Gastrocnemius medialis (tissue), 4 donors: ENCODE results near the gene AXIN1. TPM values are rescaled to one million over a fixed set of nuclear protein-coding genes. Genes with fewer than 3 reads are reported as not detected.
"Not testable (repeated sequence)": the region's sequence is repeated elsewhere in the genome, so short reads cannot be mapped to it uniquely, and the experiment has no call there.

Experiments
- ATAC-seq, 2 donors: fragments of 150-250 bp; one replicate each; pipeline ENCODE4 v1.9.1; 2016
- DNase-seq, 2 donors: peaks; one replicate each; pipeline ENCODE4 v3.0.0-alpha.2; 2019
- H3K27ac ChIP-seq, 4 donors: fragments of 200-600 bp; sonication (generic); 1 replicate in 1 of 4; 2 replicates in 3 of 4; pipeline ENCODE4 v1.5.1; 2016 to 2018; ENCODE audit warnings: mild to moderate bottlenecking in 2 of 4, moderate library complexity in 1 of 4
- H3K27me3 ChIP-seq, 3 donors: fragments of 200-600 bp; sonication (generic) in 2 of 3; 1 replicate in 1 of 3; 2 replicates in 2 of 3; pipeline versions ENCODE4 v1.5.1 to v1.6.0; 2016 to 2019; ENCODE audit warnings: mild to moderate bottlenecking in 1 of 3, moderate library complexity in 1 of 3
- H3K36me3 ChIP-seq, 2 donors: fragments of 200-600 bp; sonication (generic) in 1 of 2; one replicate each; pipeline ENCODE4 v1.5.1; 2017 to 2018
- H3K4me1 ChIP-seq, 2 donors: fragments of 200-600 bp; sonication (generic) in 1 of 2; one replicate each; pipeline ENCODE4 v1.5.1; 2016 to 2017; ENCODE audit warnings: mild to moderate bottlenecking in 2 of 2
- H3K4me3 ChIP-seq, 4 donors: fragments of 200-600 bp; sonication (generic) in 3 of 4; 1 replicate in 1 of 4; 2 replicates in 3 of 4; pipeline ENCODE4 v1.5.1; 2016 to 2019; ENCODE audit warnings: mild to moderate bottlenecking in 2 of 4
- H3K9me3 ChIP-seq, 3 donors: fragments of 200-600 bp; sonication (generic) in 2 of 3; 1 replicate in 1 of 3; 2 replicates in 2 of 3; pipeline ENCODE4 v1.5.1; 2016 to 2019
- CTCF ChIP-seq, 5 experiments: fragments of 450-650 bp in 3 of 5; fragments of 200-600 bp in 2 of 5; sonication (generic) in 2 of 5; IDR thresholded peaks in 4 of 5; conservative IDR thresholded peaks in 1 of 5; 1 replicate in 4 of 5; 2 replicates in 1 of 5; pipeline ENCODE4 v1.5.1; 2016 to 2019; ENCODE audit warnings: antibody characterized with exemption in 5 of 5, mild to moderate bottlenecking in 3 of 5, moderate library complexity in 3 of 5
- POLR2A ChIP-seq, 2 donors: fragments of 450-650 bp; IDR thresholded peaks; one replicate each; pipeline ENCODE4 v1.6.1; 2017; ENCODE audit warnings: antibody characterized with exemption in 2 of 2, mild to moderate bottlenecking in 2 of 2, moderate library complexity in 2 of 2
- in situ Hi-C, 4 donors: fragments of 200-750 bp; cut with MboI; loops; one replicate each; pipeline versions ENCODE4 v1.15.0 to v1.8.0; 2017; ENCODE audit warnings: low sequenced_read_pairs in 4 of 4
- intact Hi-C: fragments of 100-400 bp; cut with DNase I; formaldehyde crosslinking; loops from one replicate; pipeline ENCODE4 v1.15.1; 2023; ENCODE audit warnings: low total_unique reads
- total RNA-seq, 4 donors: library from RNA; depleted of rRNA; stranded (reverse); fragments of >200 nt; gene quantifications; one replicate each; pipeline versions ENCODE4 v1.1.0 to v1.2.3, GENCODE V29; 2016

Gene AXIN1
- total RNA-seq, 4 donors from 2014 or later, result 27.1 to 41.9 (median 32.7) TPM

GRCh38 chr16:260326-260725 lies 92.2 kb downstream of the AXIN1 start:
- intact Hi-C loops (no loop called here), in situ Hi-C loops (no loop called here)
- no peak for TF ChIP-seq POLR2A (IDR thresholded peaks at IDR 0.05)
- no peak for TF ChIP-seq CTCF (IDR thresholded peaks at IDR 0.05 in 4 of 5, conservative IDR thresholded peaks at IDR 0.05 in 1 of 5)
- DNase-seq (no peak), ATAC-seq (no peak)
- no peaks in the 10 kb centered on the region for H3K4me1 ChIP-seq
- no peaks in the 10 kb centered on the region for H3K9me3 ChIP-seq
- no peaks in the 10 kb centered on the region for H3K27me3 ChIP-seq
- peaks cover 0 to 83% of the 10 kb centered on the region in 2 donors for H3K36me3 ChIP-seq
- H3K27ac ChIP-seq, result no peak overlapping the region
- no peak overlapping the region for H3K4me3 ChIP-seq

GRCh38 chr16:259814-260253 lies 92.7 kb downstream of the AXIN1 start:
- Histone ChIP-seq H3K27me3 (no peaks in the 10 kb centered on the region), H3K27ac (no peak overlapping the region), H3K4me3 (no peak overlapping the region), H3K36me3 (peaks cover 0 to 85% of the 10 kb centered on the region in 2 donors), H3K9me3 (no peaks in the 10 kb centered on the region), H3K4me1 (no peaks in the 10 kb centered on the region)
- in situ Hi-C loops (no loop called here), intact Hi-C loops (no loop called here)
- TF ChIP-seq CTCF (IDR thresholded peaks at IDR 0.05 in 4 of 5, conservative IDR thresholded peaks at IDR 0.05 in 1 of 5), result no peak
- no peak for TF ChIP-seq POLR2A (IDR thresholded peaks at IDR 0.05)
- ATAC-seq (no peak), DNase-seq (no peak)

GRCh38 chr16:259226-259625 lies 93.3 kb downstream of the AXIN1 start:
- Histone ChIP-seq H3K4me3 (no peak overlapping the region), H3K4me1 (no peaks in the 10 kb centered on the region), H3K27ac (no peak overlapping the region), H3K9me3 (no peaks in the 10 kb centered on the region), H3K27me3 (no peaks in the 10 kb centered on the region), H3K36me3 (peaks cover 0 to 85% of the 10 kb centered on the region in 2 donors)
- TF ChIP-seq POLR2A (IDR thresholded peaks at IDR 0.05), result no peak
- TF ChIP-seq CTCF (IDR thresholded peaks at IDR 0.05 in 4 of 5, conservative IDR thresholded peaks at IDR 0.05 in 1 of 5), result no peak
- no peak for ATAC-seq
- DNase-seq, result no peak
- intact Hi-C loops, result no loop called here
- in situ Hi-C loops, result no loop called here

- H3K27me3 ChIP-seq, in situ Hi-C loops: not testable (repeated sequence)
These were observed 94.4 kb downstream of the AXIN1 start for GRCh38 chr16:258091-258490.

GRCh38 chr16:255183-255582 lies 97.3 kb downstream of the AXIN1 start:
- TF ChIP-seq CTCF (IDR thresholded peaks at IDR 0.05 in 4 of 5, conservative IDR thresholded peaks at IDR 0.05 in 1 of 5) (no peak), POLR2A (IDR thresholded peaks at IDR 0.05) (no peak)
- H3K9me3 ChIP-seq, result no peaks in the 10 kb centered on the region
- H3K4me3 ChIP-seq, result no peak overlapping the region
- intact Hi-C loops, result no loop called here
- no peak for DNase-seq
- H3K27ac ChIP-seq, result no peak overlapping the region
- H3K36me3 ChIP-seq, result peaks cover 0 to 73% of the 10 kb centered on the region in 2 donors
- no peaks in the 10 kb centered on the region for H3K27me3 ChIP-seq
- in situ Hi-C loops, result no loop called here
- ATAC-seq, result no peak
- H3K4me1 ChIP-seq, result no peaks in the 10 kb centered on the region

More at GRCh38 chr16:258091-258490, 94.4 kb downstream of the AXIN1 start:
- H3K4me3 ChIP-seq, intact Hi-C loops, DNase-seq, H3K9me3 ChIP-seq, ATAC-seq, H3K4me1 ChIP-seq, H3K27ac ChIP-seq: not testable (repeated sequence)
- peaks cover 0 to 85% of the 10 kb centered on the region in 2 donors for H3K36me3 ChIP-seq
